Neural progenitor cell (in vitro differentiated cells): ENCODE measurements around the gene CRYBA4. TPM values are rescaled to one million over a fixed set of nuclear protein-coding genes. Genes with fewer than 3 reads are reported as not detected.
A peak's percentile ranks its signal among the peaks of the same experiment; 100 is the strongest.

Source experiments
- DNase-seq: peaks from one replicate; pipeline ENCODE4 v3.0.0-alpha.2; 2016; ENCODE audit warnings: low spot score
- H2AFZ ChIP-seq: fragments of 200-600 bp; sonication (generic); replicated peaks from 2 replicates; pipeline ENCODE4 v1.6.1; 2016; ENCODE audit warnings: antibody characterized with exemption
- H3F3A ChIP-seq: fragments of 200-600 bp; sonication (generic); 2 replicates; pipeline ENCODE4 v1.6.1; 2016; ENCODE audit warnings: antibody characterized with exemption, low read depth
- H3K27ac ChIP-seq: fragments of 200-600 bp; sonication (generic); 2 replicates; pipeline ENCODE4 v1.5.1; 2016; ENCODE audit warnings: mild to moderate bottlenecking
- H3K27me3 ChIP-seq: fragments of 200-600 bp; sonication (generic); 2 replicates; pipeline ENCODE4 v1.6.1; 2016; ENCODE audit warnings: mild to moderate bottlenecking, moderate library complexity
- H3K36me3 ChIP-seq: fragments of 200-600 bp; sonication (generic); 2 replicates; pipeline ENCODE4 v1.5.1; 2016
- H3K4me1 ChIP-seq: fragments of 200-600 bp; sonication (generic); 2 replicates; pipeline ENCODE4 v1.6.1; 2016; ENCODE audit warnings: mixed run types
- H3K4me2 ChIP-seq: fragments of 200-600 bp; sonication (generic); 2 replicates; pipeline ENCODE4 v1.6.1; 2016
- H3K4me3 ChIP-seq: fragments of 200-600 bp; sonication (generic); 2 replicates; pipeline ENCODE4 v1.5.1; 2016
- H3K79me2 ChIP-seq: fragments of 200-600 bp; sonication (generic); 2 replicates; pipeline ENCODE4 v1.6.1; 2016; ENCODE audit warnings: low read depth
- H3K9ac ChIP-seq: fragments of 200-600 bp; sonication (generic); 2 replicates; pipeline ENCODE4 v1.6.1; 2016
- H3K9me3 ChIP-seq: fragments of 200-600 bp; sonication (generic); 2 replicates; pipeline ENCODE4 v1.5.1; 2016; ENCODE audit warnings: low read depth
- H4K20me1 ChIP-seq: fragments of 200-600 bp; sonication (generic); 2 replicates; pipeline ENCODE4 v1.6.1; 2016; ENCODE audit warnings: low read depth
- H3K27ac Mint-ChIP-seq: 3 replicates; pipeline ENCODE4 v1.8.0; 2021; ENCODE audit warnings: mixed read lengths
- H3K27me3 Mint-ChIP-seq: 2 replicates; pipeline ENCODE4 v1.8.0; 2022; ENCODE audit warnings: low read depth, mild to moderate bottlenecking, inconsistent platforms, moderate library complexity, mixed read lengths; ENCODE audit not compliant: insufficient read depth
- H3K36me3 Mint-ChIP-seq: 3 replicates; pipeline ENCODE4 v1.8.0; 2021; ENCODE audit warnings: mixed read lengths
- H3K4me1 Mint-ChIP-seq: 3 replicates; pipeline ENCODE4 v1.8.0; 2021; ENCODE audit warnings: mixed read lengths
- H3K4me3 Mint-ChIP-seq: 3 replicates; pipeline ENCODE4 v1.8.0; 2021; ENCODE audit warnings: mild to moderate bottlenecking, moderate library complexity, mixed read lengths
- H3K9me3 Mint-ChIP-seq: 3 replicates; pipeline ENCODE4 v1.8.0; 2020; ENCODE audit warnings: mixed read lengths
- CTCF ChIP-seq: fragments of 200-600 bp; sonication (generic); IDR thresholded peaks from 2 replicates; pipeline ENCODE4 v1.5.1; 2017; ENCODE audit warnings: antibody characterized with exemption, mild to moderate bottlenecking
- EZH2 ChIP-seq: fragments of 200-600 bp; sonication (generic); IDR thresholded peaks from 2 replicates; pipeline ENCODE4 v1.6.1; 2017; ENCODE audit warnings: antibody characterized with exemption, mild to moderate bottlenecking, moderate library complexity
- EZH2phosphoT487 ChIP-seq: fragments of 200-600 bp; sonication (generic); IDR thresholded peaks from 2 replicates; pipeline ENCODE4 v1.6.1; 2017; ENCODE audit warnings: antibody characterized with exemption
- total RNA-seq: library from RNA; depleted of rRNA; stranded (reverse); fragments of >200 nt; gene quantifications from 2 replicates; pipeline ENCODE4 v1.2.3, GENCODE V29; 2015; ENCODE audit warnings: low replicate concordance

Gene CRYBA4
- total RNA-seq, 1 donor from 2014 or later = 1.1 TPM

- Mint-ChIP-seq H3K9me3 (no peaks in the 10 kb centered on the region), H3K27me3 (no peaks in the 10 kb centered on the region), H3K4me3 (no peak overlapping the region), H3K27ac (peak overlapping the region; percentile 7), H3K36me3 (peaks cover 4% of the 10 kb centered on the region), H3K4me1 (peaks cover 16% of the 10 kb centered on the region)
- Histone ChIP-seq H3K36me3 (no peaks in the 10 kb centered on the region), H3K9me3 (no peaks in the 10 kb centered on the region), H3F3A (peaks cover 17% of the 10 kb centered on the region), H3K4me1 (peaks cover 13% of the 10 kb centered on the region), H3K27me3 (no peaks in the 10 kb centered on the region), H3K4me2 (peak overlapping the region; percentile 57), H2AFZ (no peak overlapping the region), H4K20me1 (peaks cover 67% of the 10 kb centered on the region), H3K27ac (no peak overlapping the region), H3K9ac (no peak overlapping the region), H3K79me2 (peaks cover 50% of the 10 kb centered on the region), H3K4me3 (no peak overlapping the region)
- peak; percentile 61 for DNase-seq
- TF ChIP-seq EZH2phosphoT487 (no peak), CTCF (no peak), EZH2 (no peak)
These were observed 41.4 kb upstream of the CRYBA4 start for GRCh38 chr22:26580240-26580962.

- Histone ChIP-seq H3K4me3 (no peak overlapping the region), H3F3A (peaks cover 17% of the 10 kb centered on the region), H3K79me2 (peaks cover 46% of the 10 kb centered on the region), H3K9me3 (no peaks in the 10 kb centered on the region), H3K27me3 (no peaks in the 10 kb centered on the region), H2AFZ (no peak overlapping the region), H3K36me3 (no peaks in the 10 kb centered on the region), H3K4me1 (peaks cover 13% of the 10 kb centered on the region), H3K9ac (no peak overlapping the region), H3K4me2 (peak overlapping the region; percentile 57), H4K20me1 (peaks cover 66% of the 10 kb centered on the region), H3K27ac (no peak overlapping the region)
- Mint-ChIP-seq H3K27ac (no peak overlapping the region), H3K4me3 (no peak overlapping the region), H3K27me3 (no peaks in the 10 kb centered on the region), H3K36me3 (peaks cover 4% of the 10 kb centered on the region), H3K9me3 (no peaks in the 10 kb centered on the region), H3K4me1 (peaks cover 18% of the 10 kb centered on the region)
- TF ChIP-seq EZH2 = no peak
- no peak for TF ChIP-seq CTCF
- TF ChIP-seq EZH2phosphoT487 = no peak
- no peak for DNase-seq
These were observed 40.7 kb upstream of the CRYBA4 start for GRCh38 chr22:26581026-26581425.

- Mint-ChIP-seq H3K4me3 (no peak overlapping the region), H3K4me1 (peaks cover 15% of the 10 kb centered on the region), H3K27ac (no peak overlapping the region), H3K27me3 (peaks cover under 1% of the 10 kb centered on the region), H3K9me3 (no peaks in the 10 kb centered on the region), H3K36me3 (peaks cover 4% of the 10 kb centered on the region)
- H2AFZ ChIP-seq = no peak overlapping the region
- H3K4me2 ChIP-seq = no peak overlapping the region
- no peak for DNase-seq
- H3K27ac ChIP-seq = no peak overlapping the region
- no peak overlapping the region for H3K9ac ChIP-seq
- H3K4me3 ChIP-seq = no peak overlapping the region
- no peaks in the 10 kb centered on the region for H3K36me3 ChIP-seq
- no peak for TF ChIP-seq EZH2
- TF ChIP-seq EZH2phosphoT487 = no peak
- TF ChIP-seq CTCF = no peak
- peaks cover 39% of the 10 kb centered on the region for H3K79me2 ChIP-seq
- H3K27me3 ChIP-seq = no peaks in the 10 kb centered on the region
- peaks cover 13% of the 10 kb centered on the region for H3K4me1 ChIP-seq
- peaks cover 17% of the 10 kb centered on the region for H3F3A ChIP-seq
- peaks cover 60% of the 10 kb centered on the region for H4K20me1 ChIP-seq
- H3K9me3 ChIP-seq = no peaks in the 10 kb centered on the region
These were observed 40.1 kb upstream of the CRYBA4 start for GRCh38 chr22:26581633-26582168.
